Measurements from ENCODE around the gene NUDCD3.

- TF ChIP-seq CREB1 (CRISPR knock-in tag; IDR thresholded peaks at IDR 0.05; ENCODE audit: low read depth) (no peak), CTCF (conservative IDR thresholded peaks at IDR 0.05; ENCODE audit: low read depth in 2 of 2) (no peak), POLR2AphosphoS5 (IDR thresholded peaks at IDR 0.05; ENCODE audit: low read depth) (no peak), EZH2 (IDR thresholded peaks at IDR 0.05; ENCODE audit: low read depth, unreplicated experiment) (no peak), JUNB (IDR thresholded peaks at IDR 0.05; ENCODE audit: unreplicated experiment) (no peak), REST (IDR thresholded peaks at IDR 0.05; ENCODE audit: unreplicated experiment) (no peak), ZNF331 (CRISPR knock-in tag; IDR thresholded peaks at IDR 0.05; ENCODE audit: low read depth) (no peak)
Measured at GRCh38 chr7:44533301-44534055, 43.0 kb upstream of the NUDCD3 start.
